ENCODE measurements around the gene TTYH2. TPM values are rescaled to one million over a fixed set of nuclear protein-coding genes. Genes with fewer than 3 reads are reported as not detected.

The TTYH2 gene
- polyA plus RNA-seq, 1 of the 3 experiments (the other 2 are of a cell fraction): 16.1 TPM

DNA sequence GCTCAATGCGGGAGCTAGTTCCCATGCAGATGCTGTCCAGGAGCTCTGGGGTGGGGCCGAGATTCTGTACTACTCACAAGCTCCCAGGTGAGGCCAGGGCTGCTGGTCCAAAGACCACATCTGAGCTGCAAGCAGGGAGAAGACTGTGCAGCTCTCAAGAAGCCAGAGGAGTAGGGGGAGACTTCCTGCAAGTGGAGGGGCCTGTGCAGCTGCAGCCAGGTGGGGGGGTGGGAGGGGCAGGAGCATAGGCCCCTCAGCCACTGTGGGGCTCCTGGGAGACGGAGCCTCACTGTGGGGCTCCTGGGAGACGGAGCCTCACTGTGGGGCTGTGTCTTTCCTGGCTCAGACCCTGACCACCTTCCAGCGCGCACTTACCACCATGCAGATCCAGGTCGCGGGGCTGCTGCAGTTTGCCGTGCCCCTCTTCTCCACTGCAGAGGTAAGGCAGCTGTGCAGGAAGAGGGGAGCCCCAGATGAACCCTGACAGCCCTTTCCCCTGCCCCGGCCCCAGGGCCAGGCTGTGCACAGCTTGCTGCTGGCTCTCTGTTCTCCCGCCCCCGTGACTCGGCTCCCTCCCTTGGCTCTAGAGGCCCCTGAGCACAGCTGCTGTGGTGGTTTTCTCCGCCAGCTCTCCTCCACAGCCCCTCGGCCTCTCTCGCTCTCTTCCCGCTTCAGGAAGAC is 36.4 kb downstream of the TTYH2 start:
- no peaks in the 10 kb centered on the region for H4K20me1 ChIP-seq (ENCODE audit: insufficient read depth)
- WGBS (ENCODE audit: low lambda C conversion rate): 88% methylated on average over 10 of the region's 17 CpGs

More for the DNA sequence above, 36.4 kb downstream of the TTYH2 start:
- no peaks in the 10 kb centered on the region for H3K79me2 ChIP-seq (ENCODE audit: insufficient read depth)
- no peaks in the 10 kb centered on the region for H3F3A ChIP-seq (replicated peaks; ENCODE audit: insufficient read depth)
- H3K27ac ChIP-seq (ENCODE audit: low read depth in 2 of 2, low read length in 1 of 2): no peak overlapping the region
- no peak overlapping the region for H2AFZ ChIP-seq (ENCODE audit: low read depth)
- peaks cover 0 to 14% of the 10 kb centered on the region in 2 experiments; a peak in 1 of 4 replicates for H3K4me1 ChIP-seq (ENCODE audit: control insufficient read depth in 1 of 2, insufficient read depth in 2 of 2, low read depth in 1 of 2, low read length in 1 of 2)
- ChIA-PET POLR2A (no interaction called here), CTCF (interaction anchor here (0.9 to 2.0 kb wide), 4 partner anchors 8 to 487 kb away, joined by 3 to 5 read pairs (median 3); no protein-coding TSS in a partner anchor)
- H3K4me3 ChIP-seq (ENCODE audit: low read depth in 2 of 2, low read length in 1 of 2): no peak overlapping the region
- DNase-seq: no peak
- TF ChIP-seq RXRA (IDR thresholded peaks at IDR 0.05; ENCODE audit: borderline replicate concordance, low read depth) (no peak), SIN3A (IDR thresholded peaks at IDR 0.05; ENCODE audit: borderline replicate concordance, low read depth, low read length) (no peak), NRF1 (IDR thresholded peaks at IDR 0.05; ENCODE audit: low read depth, low read length) (no peak), GABPA (IDR thresholded peaks at IDR 0.05; ENCODE audit: low read depth) (no peak)
- TF ChIP-seq, protein P1, sequence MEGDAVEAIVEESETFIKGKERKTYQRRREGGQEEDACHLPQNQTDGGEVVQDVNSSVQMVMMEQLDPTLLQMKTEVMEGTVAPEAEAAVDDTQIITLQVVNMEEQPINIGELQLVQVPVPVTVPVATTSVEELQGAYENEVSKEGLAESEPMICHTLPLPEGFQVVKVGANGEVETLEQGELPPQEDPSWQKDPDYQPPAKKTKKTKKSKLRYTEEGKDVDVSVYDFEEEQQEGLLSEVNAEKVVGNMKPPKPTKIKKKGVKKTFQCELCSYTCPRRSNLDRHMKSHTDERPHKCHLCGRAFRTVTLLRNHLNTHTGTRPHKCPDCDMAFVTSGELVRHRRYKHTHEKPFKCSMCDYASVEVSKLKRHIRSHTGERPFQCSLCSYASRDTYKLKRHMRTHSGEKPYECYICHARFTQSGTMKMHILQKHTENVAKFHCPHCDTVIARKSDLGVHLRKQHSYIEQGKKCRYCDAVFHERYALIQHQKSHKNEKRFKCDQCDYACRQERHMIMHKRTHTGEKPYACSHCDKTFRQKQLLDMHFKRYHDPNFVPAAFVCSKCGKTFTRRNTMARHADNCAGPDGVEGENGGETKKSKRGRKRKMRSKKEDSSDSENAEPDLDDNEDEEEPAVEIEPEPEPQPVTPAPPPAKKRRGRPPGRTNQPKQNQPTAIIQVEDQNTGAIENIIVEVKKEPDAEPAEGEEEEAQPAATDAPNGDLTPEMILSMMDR (IDR thresholded peaks at IDR 0.05): no peak
- TF ChIP-seq, protein P2, sequence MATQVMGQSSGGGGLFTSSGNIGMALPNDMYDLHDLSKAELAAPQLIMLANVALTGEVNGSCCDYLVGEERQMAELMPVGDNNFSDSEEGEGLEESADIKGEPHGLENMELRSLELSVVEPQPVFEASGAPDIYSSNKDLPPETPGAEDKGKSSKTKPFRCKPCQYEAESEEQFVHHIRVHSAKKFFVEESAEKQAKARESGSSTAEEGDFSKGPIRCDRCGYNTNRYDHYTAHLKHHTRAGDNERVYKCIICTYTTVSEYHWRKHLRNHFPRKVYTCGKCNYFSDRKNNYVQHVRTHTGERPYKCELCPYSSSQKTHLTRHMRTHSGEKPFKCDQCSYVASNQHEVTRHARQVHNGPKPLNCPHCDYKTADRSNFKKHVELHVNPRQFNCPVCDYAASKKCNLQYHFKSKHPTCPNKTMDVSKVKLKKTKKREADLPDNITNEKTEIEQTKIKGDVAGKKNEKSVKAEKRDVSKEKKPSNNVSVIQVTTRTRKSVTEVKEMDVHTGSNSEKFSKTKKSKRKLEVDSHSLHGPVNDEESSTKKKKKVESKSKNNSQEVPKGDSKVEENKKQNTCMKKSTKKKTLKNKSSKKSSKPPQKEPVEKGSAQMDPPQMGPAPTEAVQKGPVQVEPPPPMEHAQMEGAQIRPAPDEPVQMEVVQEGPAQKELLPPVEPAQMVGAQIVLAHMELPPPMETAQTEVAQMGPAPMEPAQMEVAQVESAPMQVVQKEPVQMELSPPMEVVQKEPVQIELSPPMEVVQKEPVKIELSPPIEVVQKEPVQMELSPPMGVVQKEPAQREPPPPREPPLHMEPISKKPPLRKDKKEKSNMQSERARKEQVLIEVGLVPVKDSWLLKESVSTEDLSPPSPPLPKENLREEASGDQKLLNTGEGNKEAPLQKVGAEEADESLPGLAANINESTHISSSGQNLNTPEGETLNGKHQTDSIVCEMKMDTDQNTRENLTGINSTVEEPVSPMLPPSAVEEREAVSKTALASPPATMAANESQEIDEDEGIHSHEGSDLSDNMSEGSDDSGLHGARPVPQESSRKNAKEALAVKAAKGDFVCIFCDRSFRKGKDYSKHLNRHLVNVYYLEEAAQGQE (IDR thresholded peaks at IDR 0.05; ENCODE audit: low read depth, low read length): no peak
- TF ChIP-seq, protein P3, sequence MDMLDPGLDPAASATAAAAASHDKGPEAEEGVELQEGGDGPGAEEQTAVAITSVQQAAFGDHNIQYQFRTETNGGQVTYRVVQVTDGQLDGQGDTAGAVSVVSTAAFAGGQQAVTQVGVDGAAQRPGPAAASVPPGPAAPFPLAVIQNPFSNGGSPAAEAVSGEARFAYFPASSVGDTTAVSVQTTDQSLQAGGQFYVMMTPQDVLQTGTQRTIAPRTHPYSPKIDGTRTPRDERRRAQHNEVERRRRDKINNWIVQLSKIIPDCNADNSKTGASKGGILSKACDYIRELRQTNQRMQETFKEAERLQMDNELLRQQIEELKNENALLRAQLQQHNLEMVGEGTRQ (IDR thresholded peaks at IDR 0.05; ENCODE audit: borderline replicate concordance, low read depth, low read length): no peak
- no peaks in the 10 kb centered on the region for H3K27me3 ChIP-seq (ENCODE audit: insufficient read depth)
- H3K4me2 ChIP-seq: no peak overlapping the region
- H3K9ac ChIP-seq: no peak overlapping the region
- H3K9me3 ChIP-seq: no peaks in the 10 kb centered on the region
- no peaks in the 10 kb centered on the region for H3K36me3 ChIP-seq (replicated peaks in 1 of 2; ENCODE audit: control insufficient read depth in 1 of 2, insufficient read depth in 2 of 2, low read length in 1 of 2)
- H3K9me2 ChIP-seq: no peaks in the 10 kb centered on the region

Measured in SK-N-SH (cell line).